GM19397 (cell line): Measurements from ENCODE around the gene CIITA.
"Not testable (repeated sequence)": the region's sequence is repeated elsewhere in the genome, so short reads cannot be mapped to it uniquely, and the experiment has no call there.

Source experiments
- ATAC-seq: cut with Tn5 transposase; IDR thresholded peaks from one replicate; pipeline ENCODE4 v1.9.1; 2021; ENCODE audit warnings: mild to moderate bottlenecking, moderate library complexity; ENCODE audit not compliant: unreplicated experiment

CIITA gene

GRCh38 chr16:10876799-10877341, at the start of gene CIITA:
CIITA (plus strand) TSS chr16:10877202; CDS start chr16:10877331, 129 bp downstream.
- ATAC-seq: peak; percentile 50

GRCh38 chr16:10827691-10828341, 49.2 kb upstream of the CIITA start:
- ATAC-seq: no peak

- no peak for ATAC-seq
These were observed 48.1 kb upstream of the CIITA start for GRCh38 chr16:10828851-10829366.

- ATAC-seq: not testable (repeated sequence)
These were observed 47.5 kb upstream of the CIITA start for GRCh38 chr16:10829390-10830098.

- ATAC-seq: not testable (repeated sequence)
These were observed 46.8 kb upstream of the CIITA start for GRCh38 chr16:10830240-10830639.

- ATAC-seq: no peak
These were observed 44.8 kb upstream of the CIITA start for GRCh38 chr16:10831894-10832886.

GRCh38 chr16:10833271-10833670, 43.7 kb upstream of the CIITA start:
- ATAC-seq: no peak

GRCh38 chr16:10834130-10834529, 42.9 kb upstream of the CIITA start:
- no peak for ATAC-seq

- ATAC-seq: no peak
These were observed 42.2 kb upstream of the CIITA start for GRCh38 chr16:10834766-10835165.

- ATAC-seq: no peak
These were observed 41.6 kb upstream of the CIITA start for GRCh38 chr16:10835281-10835931.

- no peak for ATAC-seq
These were observed 40.7 kb upstream of the CIITA start for GRCh38 chr16:10836174-10836853.

- no peak for ATAC-seq
These were observed 38.3 kb upstream of the CIITA start for GRCh38 chr16:10838621-10839278.

- ATAC-seq: no peak
These were observed 37.7 kb upstream of the CIITA start for GRCh38 chr16:10839279-10839666.

- ATAC-seq: no peak
These were observed 36.3 kb upstream of the CIITA start for GRCh38 chr16:10840703-10841102.

GRCh38 chr16:10846213-10846998, 30.6 kb upstream of the CIITA start:
- no peak for ATAC-seq

GRCh38 chr16:10847176-10847575, 29.8 kb upstream of the CIITA start:
- no peak for ATAC-seq

- ATAC-seq: no peak
These were observed 27.1 kb upstream of the CIITA start for GRCh38 chr16:10849736-10850477.

- ATAC-seq: no peak
These were observed 26.5 kb upstream of the CIITA start for GRCh38 chr16:10850478-10850850.
